NCI-H774 (cell line): ENCODE results near the gene MT1G.
A peak's percentile ranks its signal among the peaks of the same experiment; 100 is the strongest.
"Not testable (repeated sequence)": the region's sequence is repeated elsewhere in the genome, so short reads cannot be mapped to it uniquely, and the experiment has no call there.

Source experiments
- DNase-seq: peaks from one replicate; lab custom pipeline; 2025; lab: John Stamatoyannopoulos, UW

MT1G gene

DNA sequence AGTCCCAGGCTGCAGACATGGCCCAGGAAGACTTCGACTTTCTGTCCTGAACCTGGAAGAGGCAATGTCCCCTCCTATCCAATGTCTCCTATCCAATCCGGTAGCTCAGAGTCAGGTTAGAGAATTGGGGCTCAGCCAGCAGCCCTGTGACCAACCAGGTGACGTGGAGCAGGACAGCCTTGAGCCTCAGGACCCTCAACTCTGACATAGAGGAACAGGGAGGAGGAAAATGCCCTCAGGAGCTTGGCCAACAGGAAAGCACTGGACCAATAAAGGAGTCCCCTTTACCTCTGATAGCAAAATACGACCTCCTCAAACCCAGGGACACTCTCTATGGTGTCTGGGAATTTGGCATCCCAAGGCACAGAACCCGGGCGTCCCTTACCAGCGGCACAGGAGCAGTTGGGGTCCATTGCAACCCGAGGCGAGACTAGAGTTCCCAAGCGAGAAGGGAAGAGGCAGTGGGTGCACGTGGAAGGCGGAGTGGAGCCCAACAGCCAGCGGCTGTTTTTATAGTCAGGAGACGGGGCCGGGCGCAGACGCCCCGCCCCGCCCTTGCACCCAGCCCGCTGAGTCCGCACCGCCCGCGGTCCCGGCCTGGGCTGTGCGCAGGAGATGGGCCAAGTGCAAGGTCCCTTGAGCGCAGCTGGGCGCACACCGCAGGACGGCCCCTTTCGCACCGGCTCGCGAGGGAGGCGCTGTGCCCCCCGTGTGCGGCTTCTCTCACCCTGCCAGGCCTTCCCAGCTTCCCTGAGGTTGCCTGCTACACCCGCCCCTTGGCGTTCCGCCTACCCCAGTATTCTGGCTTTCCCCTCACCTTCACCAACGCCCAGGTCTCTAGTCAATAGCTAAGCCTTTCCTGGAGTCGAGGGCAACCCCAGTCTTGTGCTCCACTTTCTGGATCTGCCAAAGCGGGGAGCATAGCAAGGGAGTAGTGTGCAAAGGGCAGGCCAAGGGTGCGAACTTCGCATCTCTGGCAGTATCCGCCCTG is at the start of gene MT1G:
Gene MT1G (minus strand): TSS at position 485 of the 991 bp plus-strand sequence. CDS start 72 bp downstream, at position 413.
- DNase-seq = peak; percentile 33

GRCh38 chr16:56717532-56717931 is 49.7 kb upstream of the MT1G start:
- not testable (repeated sequence) for DNase-seq

GRCh38 chr16:56716761-56717160 is 48.9 kb upstream of the MT1G start:
- DNase-seq = no peak

DNA sequence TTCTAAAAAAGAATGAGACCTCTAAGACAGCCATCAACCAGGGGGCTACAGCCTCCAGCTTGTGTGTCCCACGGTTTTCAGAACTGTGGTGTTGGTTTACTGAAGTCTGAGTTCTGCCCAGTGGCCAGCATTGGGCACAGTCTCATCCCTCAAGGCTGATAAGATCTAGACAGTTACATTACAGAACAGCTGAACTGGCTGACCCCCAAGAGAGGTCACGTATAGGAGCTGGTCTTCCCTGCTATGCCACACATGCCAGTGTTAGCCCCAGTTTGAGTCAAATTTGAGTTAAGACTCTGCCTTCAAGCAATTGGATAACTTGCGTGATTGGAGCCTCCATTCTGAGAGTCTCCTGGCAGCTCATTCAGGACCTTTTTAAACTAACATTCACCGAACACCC is 47.3 kb upstream of the MT1G start:
- no peak for DNase-seq

DNA sequence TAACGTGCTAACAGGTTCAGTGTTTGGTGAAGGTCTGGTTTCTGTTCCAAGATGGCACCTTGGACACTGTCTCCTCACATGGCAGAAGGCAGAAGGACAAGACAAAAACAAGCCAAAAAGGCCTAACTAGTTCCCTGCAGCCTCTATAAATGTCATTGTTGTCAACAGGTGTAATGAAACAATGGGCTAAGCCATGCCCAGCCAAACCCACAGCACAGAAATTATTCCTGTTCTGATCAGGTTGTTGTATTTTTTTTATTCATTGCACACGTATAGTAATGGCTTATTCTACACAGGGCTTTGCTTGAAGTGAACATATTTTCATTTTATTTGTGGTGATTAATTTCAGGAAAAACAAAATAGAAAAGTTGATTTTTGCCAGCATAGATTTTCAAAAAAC is 45.9 kb upstream of the MT1G start:
- DNase-seq = no peak

DNA sequence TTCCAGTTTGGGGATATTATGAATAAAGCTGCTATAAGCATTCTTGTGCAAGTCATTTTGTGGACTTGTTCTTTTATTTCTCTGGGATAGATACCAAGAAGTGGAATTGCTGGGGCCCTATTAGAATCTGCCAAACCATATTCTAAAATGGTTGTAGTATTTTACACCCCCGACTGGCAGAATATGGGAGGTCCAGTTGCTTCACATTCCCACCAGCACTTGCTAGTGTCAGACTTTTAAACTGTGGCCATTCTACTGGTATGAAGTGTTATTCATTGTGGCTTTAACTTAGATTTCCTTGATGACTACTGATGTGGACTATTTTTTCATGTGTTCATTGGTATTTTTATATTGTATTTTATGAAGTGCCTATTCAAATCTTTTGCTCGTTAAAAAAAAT is 44.0 kb upstream of the MT1G start:
- no peak for DNase-seq

GRCh38 chr16:56710181-56710737 is 42.4 kb upstream of the MT1G start:
- no peak for DNase-seq

- no peak for DNase-seq
Measured at GRCh38 chr16:56709443-56710040, 41.7 kb upstream of the MT1G start.

- DNase-seq = no peak
Measured at GRCh38 chr16:56708525-56709442, 40.9 kb upstream of the MT1G start.

GRCh38 chr16:56702836-56703235 is 35.0 kb upstream of the MT1G start:
- no peak for DNase-seq

DNA sequence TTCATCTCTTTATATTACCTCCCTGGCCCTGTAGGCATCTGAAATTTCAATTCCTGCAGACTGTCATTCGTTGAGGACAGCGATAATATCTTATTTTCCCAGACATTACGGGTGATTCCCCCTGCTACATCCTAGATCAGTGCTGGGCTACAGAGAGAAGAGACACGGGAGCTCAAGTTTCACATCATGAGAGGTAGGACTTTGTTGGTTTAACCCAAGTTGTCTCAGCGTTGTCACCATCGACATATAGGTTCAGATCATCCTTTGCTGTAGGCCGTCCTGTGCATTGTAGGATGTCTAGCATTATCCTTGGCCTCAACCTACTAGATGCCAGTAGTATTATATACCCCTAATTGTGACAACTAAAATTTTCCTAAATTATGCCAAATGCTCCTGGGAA is 33.7 kb upstream of the MT1G start:
- DNase-seq = no peak

DNA sequence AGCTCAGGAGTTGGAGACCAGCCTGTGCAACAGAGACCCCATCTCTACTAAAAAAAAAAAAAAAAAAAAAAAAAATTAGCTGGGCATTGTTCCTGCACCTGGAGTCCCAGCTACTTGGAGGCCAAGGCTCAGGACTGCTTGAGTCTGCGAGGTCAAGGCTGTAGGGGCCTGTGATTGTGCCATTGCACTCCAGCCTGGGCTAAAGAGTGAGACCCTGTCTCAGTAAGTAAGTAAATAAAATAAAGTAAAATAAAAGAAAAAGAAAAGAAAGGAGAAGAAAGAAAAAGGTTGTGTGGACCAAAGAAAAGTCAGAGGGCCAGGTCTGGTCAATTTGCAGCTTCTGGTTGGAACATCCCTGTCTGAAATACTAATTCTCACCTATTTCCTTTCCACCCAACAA is 32.8 kb upstream of the MT1G start:
- DNase-seq = no peak

DNA sequence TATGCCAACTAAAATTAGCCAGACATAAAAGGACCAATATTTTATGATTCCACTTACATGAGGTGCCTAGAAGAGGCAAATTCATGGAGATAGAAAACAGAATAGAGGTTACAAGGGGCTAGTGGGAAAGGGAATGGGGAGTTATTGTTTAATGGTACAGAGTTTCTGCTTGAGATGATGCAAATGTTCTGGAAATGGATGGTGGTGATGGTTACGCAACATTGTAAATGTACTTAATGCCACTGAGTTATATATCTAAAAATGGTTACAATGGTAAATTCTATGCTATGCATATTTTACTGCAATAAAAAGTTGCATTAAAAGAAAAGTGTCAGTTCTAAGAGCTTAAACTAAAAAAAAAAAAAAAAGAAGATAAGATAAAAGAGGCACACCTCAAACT is 32.3 kb upstream of the MT1G start:
- no peak for DNase-seq

- DNase-seq = no peak
Measured at GRCh38 chr16:56697456-56698155, 29.7 kb upstream of the MT1G start.

DNA sequence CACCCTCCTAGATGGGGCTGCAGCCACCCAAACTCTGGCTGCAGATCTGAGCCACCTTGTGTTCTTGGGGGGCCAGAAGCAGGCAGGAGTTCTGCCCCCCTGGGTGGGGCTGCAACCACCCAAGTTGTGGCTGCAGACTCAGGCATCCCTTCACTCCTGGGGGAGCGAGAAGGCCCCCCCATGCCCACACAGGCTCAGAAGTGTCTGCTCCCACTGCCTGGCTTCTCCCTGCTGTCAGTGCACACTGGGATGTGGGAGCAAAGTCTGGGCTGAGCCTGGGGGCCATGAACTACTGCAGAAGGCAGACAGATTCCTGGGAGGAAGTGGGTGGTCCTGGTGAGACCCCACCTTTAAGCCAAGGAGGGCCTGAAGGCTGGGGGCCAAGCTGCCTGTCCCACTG is 27.4 kb upstream of the MT1G start:
- DNase-seq = no peak

- DNase-seq = no peak
Measured at GRCh38 chr16:56691885-56692284, 24.0 kb upstream of the MT1G start.

DNA sequence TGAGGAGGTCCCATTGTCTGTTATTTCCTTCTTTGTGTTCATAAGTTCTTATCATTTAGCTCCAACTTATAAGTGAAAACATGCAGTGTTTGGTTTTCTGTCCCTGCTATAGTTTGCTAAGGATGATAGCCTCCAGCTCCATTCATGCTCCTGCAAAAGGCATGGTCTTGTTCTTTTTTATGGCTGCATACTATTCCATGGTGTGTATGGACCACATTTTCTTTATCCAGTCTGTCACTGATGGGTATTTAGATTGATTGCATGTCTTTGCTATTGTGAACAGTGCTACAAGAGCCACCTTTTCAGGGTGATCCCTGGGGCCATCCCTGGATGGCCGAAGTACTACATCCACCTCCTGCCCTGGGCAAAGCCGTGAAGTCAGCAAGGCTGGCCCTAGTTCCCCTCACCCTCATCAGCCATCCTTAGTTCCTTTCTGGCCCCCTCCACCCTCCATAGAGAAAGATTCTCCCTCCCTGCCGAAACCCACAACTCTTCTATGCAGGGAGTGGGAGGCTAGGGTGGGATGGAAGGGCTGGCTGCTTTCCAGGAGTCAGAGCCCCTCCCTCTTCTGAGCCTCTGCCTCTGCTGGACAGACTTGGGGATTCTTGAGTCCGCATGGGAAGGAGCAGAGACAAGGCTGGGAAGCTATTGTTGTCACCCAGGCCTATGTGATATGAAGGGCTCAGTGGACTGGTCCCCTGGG is 22.7 kb upstream of the MT1G start:
- no peak for DNase-seq

- DNase-seq = no peak
Measured at GRCh38 chr16:56689171-56689570, 21.3 kb upstream of the MT1G start.

DNA sequence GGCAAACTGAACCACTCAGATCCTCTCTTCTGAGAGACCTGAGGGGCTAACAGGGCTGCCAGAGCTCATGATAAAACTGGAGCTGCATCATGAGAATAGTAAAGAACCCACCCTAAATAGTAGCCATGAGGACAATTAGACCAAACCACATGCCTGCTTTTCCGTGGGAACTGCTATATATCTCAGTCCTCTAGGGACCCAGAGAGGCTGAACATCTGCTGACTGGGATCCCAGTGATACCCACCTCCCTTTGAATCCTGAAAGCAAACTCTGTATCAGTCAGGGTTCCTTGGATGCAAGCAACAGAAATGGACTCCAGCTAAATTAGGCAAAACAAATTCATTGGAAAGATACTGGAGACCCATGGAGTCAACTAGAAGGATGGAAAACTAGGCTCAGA is 20.9 kb upstream of the MT1G start:
- no peak for DNase-seq

DNA sequence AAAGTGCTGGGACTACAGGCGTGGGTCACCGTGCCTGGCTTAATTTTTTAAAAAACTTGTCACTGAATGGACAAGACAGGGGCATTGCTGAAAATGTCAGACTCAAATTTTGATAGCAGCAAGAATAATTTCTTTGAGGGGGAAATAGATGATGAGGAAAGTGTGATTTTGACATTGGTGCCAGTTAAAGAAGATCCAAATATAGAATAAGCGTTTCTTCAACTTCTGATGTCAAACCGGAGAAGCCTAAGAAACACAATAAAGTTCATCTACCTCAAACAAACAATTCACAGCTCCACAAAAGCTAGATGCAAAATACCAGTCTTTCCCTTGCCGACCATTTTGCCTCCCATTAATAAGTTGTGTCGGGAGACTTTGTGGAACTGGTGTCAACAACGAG is 18.9 kb upstream of the MT1G start:
- DNase-seq = no peak
